ENCODE results near the gene DPP7. TPM values are rescaled to one million over a fixed set of nuclear protein-coding genes. Genes with fewer than 3 reads are reported as not detected.

DPP7 gene
- total and polyA plus RNA-seq, 10 of the 15 experiments (the other 5 are each of a cell fraction or from before 2014, with no cell fraction given): 0.68 to 245 (median 106) TPM

DNA sequence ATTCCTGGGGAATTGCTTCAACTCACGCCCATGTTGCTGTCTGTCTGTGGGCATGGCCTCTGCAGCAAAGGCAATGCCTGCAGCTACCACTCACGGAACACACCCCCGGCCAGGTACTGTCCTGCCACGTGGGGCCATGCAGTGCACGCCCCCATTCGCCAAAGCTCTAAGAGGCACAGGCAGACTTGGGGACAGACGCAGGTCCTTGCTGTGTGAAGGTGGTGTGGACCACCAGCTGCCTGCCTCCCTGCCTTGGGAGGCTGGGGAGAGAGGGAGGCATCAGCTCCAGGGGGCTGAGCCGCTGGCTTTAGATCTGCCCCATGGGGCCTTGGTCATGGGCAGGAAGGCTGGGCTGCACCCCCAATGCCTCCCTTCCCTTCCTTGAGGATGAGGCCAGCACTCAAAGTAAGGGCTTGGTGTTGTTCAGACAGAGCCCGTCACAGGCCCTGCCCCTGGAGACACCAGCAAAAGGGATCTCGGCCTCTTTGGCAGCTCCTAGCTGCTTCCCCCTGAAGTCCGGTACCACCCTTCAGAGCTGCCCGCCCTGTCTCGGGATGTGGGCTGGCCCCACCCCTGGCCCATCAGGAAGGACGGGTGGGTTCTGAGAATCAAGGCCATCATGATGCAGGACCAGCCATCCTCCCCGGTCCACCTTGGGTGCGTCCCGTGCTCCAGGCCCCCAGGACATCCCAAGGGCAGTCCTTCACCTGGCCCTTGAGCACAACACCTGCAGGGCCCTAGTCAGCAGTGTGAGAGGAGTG is 26.7 kb upstream of the DPP7 start:
- RAD21 ChIA-PET (ENCODE audit: unreplicated experiment): interaction anchor here (0.5 to 1.0 kb wide), 2 partner anchors 9 to 74 kb away, joined by 3 read pairs; no protein-coding TSS in a partner anchor
- 38% methylated on average over 17 of the region's 17 CpGs for WGBS (ENCODE audit: insufficient coverage, insufficient replicate concordance, low lambda C conversion rate, missing lambda C conversion rate)
- Histone ChIP-seq H3K27me3 (replicated peaks in 1 of 2; ENCODE audit: control insufficient read depth in 2 of 2, insufficient read depth in 2 of 2, low read length in 1 of 2) (peaks cover 10 to 14% of the 10 kb centered on the region in 2 experiments), H3K4me1 (ENCODE audit: control insufficient read depth, insufficient read depth, low read length) (no peaks in the 10 kb centered on the region), H3K9me3 (replicated peaks; ENCODE audit: control insufficient read depth, insufficient read depth, low read length) (no peaks in the 10 kb centered on the region; the same call in 2 of the 3 replicates), H4K20me1 (ENCODE audit: control insufficient read depth, insufficient read depth) (no peaks in the 10 kb centered on the region), H3K27ac (ENCODE audit: control insufficient read depth, insufficient read depth) (no peak overlapping the region), H3K36me3 (ENCODE audit: control insufficient read depth in 2 of 2, insufficient read depth in 2 of 2, low read length in 1 of 2) (no peaks in the 10 kb centered on the region), H3K4me2 (ENCODE audit: control insufficient read depth, insufficient read depth) (no peak overlapping the region), H3K9ac (ENCODE audit: control insufficient read depth, insufficient read depth, low read length) (no peak overlapping the region), H3K4me3 (no peak overlapping the region), H2AFZ (ENCODE audit: control insufficient read depth, low read depth, low read length) (no peak overlapping the region), H3K79me2 (ENCODE audit: control insufficient read depth, insufficient read depth, low read length) (no peaks in the 10 kb centered on the region)
- no peak for DNase-seq (ENCODE audit: low read depth, low spot score)
- POLR2A ChIA-PET: interaction anchor here (1.0 to 1.7 kb wide), 3 partner anchors 8 to 12 kb away, joined by 3 to 5 read pairs (median 4); no protein-coding TSS in a partner anchor
- no peak for FAIRE-seq
- ATAC-seq: no peak
- intact Hi-C loops (cut with micrococcal nuclease; ENCODE audit: unreplicated experiment): no loop called here
- SMC1A ChIA-PET (ENCODE audit: uncharacterized antibody, unreplicated experiment): no interaction called here
- BruUV-seq (replicated peaks): no TSS peak
- in situ Hi-C loops (cut with MboI): no loop called here
- CTCF ChIA-PET: interaction anchor here (1.0 kb wide), 1 partner anchor 46 kb away, joined by 3 read pairs; no protein-coding TSS in a partner anchor
- TF ChIP-seq, protein P1, sequence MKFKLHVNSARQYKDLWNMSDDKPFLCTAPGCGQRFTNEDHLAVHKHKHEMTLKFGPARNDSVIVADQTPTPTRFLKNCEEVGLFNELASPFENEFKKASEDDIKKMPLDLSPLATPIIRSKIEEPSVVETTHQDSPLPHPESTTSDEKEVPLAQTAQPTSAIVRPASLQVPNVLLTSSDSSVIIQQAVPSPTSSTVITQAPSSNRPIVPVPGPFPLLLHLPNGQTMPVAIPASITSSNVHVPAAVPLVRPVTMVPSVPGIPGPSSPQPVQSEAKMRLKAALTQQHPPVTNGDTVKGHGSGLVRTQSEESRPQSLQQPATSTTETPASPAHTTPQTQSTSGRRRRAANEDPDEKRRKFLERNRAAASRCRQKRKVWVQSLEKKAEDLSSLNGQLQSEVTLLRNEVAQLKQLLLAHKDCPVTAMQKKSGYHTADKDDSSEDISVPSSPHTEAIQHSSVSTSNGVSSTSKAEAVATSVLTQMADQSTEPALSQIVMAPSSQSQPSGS (IDR thresholded peaks at IDR 0.05; ENCODE audit: low read length): no peak
- TF ChIP-seq RB1 (IDR thresholded peaks at IDR 0.05; ENCODE audit: borderline replicate concordance) (no peak), SP1 (IDR thresholded peaks at IDR 0.05; ENCODE audit: low read depth, low read length) (no peak), TCF7 (IDR thresholded peaks at IDR 0.05; ENCODE audit: borderline replicate concordance) (no peak), EED (IDR thresholded peaks at IDR 0.05; ENCODE audit: low read depth) (no peak), ZNF687 (IDR thresholded peaks at IDR 0.05) (no peak), RAD51 (IDR thresholded peaks at IDR 0.05) (no peak), NFYB (IDR thresholded peaks at IDR 0.05; ENCODE audit: insufficient read depth, low read depth, low read length) (no peak), ATF3 (IDR thresholded peaks at IDR 0.05; ENCODE audit: borderline replicate concordance, extremely low read depth, low read depth, low read length) (no peak), GATAD2B (conservative IDR thresholded peaks at IDR 0.05; ENCODE audit: low read depth) (no peak), WRNIP1 (IDR thresholded peaks at IDR 0.05; ENCODE audit: borderline replicate concordance, low read depth, low read length) (no peak), SIX5 (IDR thresholded peaks at IDR 0.05; ENCODE audit: low read depth, low read length, severe bottlenecking) (no peak)
- TF ChIP-seq, protein P2, sequence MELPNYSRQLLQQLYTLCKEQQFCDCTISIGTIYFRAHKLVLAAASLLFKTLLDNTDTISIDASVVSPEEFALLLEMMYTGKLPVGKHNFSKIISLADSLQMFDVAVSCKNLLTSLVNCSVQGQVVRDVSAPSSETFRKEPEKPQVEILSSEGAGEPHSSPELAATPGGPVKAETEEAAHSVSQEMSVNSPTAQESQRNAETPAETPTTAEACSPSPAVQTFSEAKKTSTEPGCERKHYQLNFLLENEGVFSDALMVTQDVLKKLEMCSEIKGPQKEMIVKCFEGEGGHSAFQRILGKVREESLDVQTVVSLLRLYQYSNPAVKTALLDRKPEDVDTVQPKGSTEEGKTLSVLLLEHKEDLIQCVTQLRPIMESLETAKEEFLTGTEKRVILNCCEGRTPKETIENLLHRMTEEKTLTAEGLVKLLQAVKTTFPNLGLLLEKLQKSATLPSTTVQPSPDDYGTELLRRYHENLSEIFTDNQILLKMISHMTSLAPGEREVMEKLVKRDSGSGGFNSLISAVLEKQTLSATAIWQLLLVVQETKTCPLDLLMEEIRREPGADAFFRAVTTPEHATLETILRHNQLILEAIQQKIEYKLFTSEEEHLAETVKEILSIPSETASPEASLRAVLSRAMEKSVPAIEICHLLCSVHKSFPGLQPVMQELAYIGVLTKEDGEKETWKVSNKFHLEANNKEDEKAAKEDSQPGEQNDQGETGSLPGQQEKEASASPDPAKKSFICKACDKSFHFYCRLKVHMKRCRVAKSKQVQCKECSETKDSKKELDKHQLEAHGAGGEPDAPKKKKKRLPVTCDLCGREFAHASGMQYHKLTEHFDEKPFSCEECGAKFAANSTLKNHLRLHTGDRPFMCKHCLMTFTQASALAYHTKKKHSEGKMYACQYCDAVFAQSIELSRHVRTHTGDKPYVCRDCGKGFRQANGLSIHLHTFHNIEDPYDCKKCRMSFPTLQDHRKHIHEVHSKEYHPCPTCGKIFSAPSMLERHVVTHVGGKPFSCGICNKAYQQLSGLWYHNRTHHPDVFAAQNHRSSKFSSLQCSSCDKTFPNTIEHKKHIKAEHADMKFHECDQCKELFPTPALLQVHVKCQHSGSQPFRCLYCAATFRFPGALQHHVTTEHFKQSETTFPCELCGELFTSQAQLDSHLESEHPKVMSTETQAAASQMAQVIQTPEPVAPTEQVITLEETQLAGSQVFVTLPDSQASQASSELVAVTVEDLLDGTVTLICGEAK (IDR thresholded peaks at IDR 0.05; ENCODE audit: borderline replicate concordance): no peak
